ENCODE measurements around the gene GRIK3. TPM values are rescaled to one million over a fixed set of nuclear protein-coding genes. Genes with fewer than 3 reads are reported as not detected.

GRIK3 gene
- total RNA-seq, 1 donor from 2014 or later = 3.9 TPM

DNA sequence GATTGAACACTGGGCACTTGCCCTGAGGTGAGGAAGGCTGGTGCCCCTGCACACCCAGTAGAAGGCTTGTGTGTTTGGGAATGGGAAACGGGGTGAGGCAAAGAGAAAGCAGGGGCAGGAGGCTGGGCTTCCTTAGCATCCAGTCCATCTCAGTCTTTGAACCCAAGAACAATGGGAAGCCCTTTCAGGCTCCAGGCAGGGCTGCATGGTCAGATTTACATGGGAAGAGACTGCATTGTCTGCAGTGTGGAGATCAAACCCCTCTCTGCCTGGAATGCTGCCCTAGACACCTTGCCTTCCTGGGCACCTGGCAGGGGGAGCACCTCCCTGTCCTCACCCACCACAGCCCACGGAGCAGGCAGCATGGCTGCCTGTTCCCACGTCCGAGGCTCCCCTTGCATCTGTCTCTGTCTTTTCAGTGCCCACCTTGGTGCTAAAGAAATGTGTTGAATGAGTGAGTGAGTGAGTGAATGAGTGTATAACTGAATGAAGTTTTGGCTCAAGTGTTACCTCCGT, 268.5 kb downstream of the GRIK3 start:
- no peak for DNase-seq (ENCODE audit: low spot score)

DNA sequence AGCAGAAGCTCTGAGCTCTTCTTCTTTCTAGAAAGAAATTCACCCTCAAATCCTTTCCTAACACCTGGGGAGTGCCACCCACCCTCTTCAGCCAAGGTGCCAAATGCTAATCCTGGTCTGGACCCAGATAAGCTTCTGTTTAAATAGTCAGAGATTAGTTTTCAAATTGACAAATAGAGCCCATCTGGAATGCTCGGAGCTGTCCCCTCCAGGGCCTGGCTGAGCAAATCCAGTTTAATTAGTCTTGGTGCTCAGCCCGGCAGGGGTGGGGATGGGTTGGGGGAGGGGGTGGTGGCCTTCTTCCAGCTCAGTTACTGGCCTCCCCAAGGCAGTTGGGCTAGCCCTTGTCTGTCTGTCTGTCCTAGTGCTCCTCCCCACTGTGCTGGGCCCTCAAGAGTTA, 269.5 kb downstream of the GRIK3 start:
- DNase-seq (ENCODE audit: low spot score) = no peak

DNA sequence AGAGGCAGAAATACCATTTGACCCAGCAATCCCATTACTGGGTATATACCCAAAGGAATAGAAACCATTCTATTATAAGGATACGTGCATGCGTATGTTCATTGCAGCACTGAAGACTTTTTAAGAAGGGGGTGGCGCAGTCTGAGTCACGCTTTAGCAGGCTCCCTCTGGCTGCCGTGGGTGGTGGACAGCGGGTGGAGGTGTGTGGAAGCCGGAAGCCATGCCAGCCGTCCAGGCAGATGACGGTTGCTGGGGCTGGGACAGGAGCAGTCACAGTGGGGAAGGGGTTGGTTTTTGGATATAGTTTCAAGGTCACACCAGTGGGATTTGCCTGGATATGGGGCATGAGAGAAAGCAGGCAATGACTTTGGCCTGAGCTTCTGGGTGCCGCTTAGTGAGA, 270.5 kb downstream of the GRIK3 start:
- DNase-seq (ENCODE audit: low spot score) = no peak

DNA sequence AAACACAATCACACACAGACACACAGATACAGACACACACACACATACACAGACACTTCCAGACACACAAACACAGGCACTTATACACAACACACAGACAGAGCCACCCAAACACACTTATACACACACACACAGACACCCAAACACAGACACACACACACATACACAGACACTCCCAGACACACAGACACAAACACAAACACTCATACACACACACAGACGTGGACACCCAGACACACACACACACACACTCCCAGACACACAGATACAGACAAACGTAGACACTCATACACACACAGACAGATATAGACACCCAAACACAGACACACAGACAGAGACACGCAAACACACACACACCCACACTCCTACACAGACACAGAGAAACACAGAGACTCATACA, 272.1 kb downstream of the GRIK3 start:
- DNase-seq (ENCODE audit: low spot score) = no peak

DNA sequence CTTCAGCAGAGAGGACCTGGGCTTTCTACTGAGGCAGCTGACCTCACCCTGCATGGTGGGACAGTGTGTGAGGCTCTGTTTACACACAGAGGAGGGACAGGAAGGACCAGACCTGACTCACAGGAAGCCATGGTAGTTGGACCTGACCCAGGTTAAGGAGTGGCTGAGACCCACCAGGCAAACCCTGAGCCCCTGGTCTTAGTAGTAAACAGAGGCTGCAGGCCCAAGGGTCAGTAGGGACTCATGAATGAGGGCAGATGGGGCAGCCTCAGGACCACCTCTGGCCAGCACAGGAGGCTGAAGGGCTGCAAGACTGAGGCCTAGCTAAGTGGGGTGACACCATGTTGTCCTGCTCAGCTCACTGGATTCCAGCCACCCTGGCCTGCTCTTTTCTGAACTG, 273.2 kb downstream of the GRIK3 start:
- no peak for DNase-seq (ENCODE audit: low spot score)

DNA sequence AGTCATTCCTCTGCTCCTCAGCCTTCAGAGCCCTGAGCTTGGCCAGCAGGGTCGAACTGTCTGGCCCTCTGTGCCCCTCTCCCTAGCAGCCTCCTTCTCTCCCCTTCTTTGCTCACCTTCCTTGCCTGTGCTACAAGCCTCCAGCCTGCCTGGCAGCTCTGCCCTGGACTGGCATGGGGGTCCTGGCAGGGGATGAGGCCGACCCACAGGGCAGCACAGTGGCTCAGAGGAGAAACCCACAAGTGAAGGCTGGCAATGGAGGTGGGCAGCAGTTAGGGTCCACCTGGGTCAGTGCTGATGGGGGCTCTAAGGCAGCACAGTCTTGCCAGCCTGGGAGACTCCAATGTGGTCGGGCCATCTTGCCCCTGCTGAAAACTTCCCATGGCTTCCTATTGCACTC, 274.2 kb downstream of the GRIK3 start:
- no peak for DNase-seq (ENCODE audit: low spot score)

DNA sequence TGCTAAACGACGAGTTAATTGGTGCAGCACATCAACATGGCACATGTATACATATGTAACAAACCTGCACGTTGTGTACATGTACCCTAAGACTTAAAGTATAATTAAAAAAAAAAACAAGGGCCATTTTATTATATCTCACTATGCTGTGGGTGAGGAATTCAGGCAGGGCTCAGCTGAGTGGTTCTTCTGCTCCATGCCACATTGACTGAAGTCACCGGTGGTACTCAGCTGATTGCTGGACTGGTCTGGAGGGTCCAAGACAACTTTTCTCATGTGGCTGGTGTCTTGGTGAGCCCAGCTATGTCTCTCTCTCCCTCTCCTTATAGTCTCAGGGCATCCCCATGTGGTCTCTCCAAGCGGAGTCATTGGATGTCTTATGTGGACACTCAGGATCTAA, 275.0 kb downstream of the GRIK3 start:
- DNase-seq (ENCODE audit: low spot score) = no peak

DNA sequence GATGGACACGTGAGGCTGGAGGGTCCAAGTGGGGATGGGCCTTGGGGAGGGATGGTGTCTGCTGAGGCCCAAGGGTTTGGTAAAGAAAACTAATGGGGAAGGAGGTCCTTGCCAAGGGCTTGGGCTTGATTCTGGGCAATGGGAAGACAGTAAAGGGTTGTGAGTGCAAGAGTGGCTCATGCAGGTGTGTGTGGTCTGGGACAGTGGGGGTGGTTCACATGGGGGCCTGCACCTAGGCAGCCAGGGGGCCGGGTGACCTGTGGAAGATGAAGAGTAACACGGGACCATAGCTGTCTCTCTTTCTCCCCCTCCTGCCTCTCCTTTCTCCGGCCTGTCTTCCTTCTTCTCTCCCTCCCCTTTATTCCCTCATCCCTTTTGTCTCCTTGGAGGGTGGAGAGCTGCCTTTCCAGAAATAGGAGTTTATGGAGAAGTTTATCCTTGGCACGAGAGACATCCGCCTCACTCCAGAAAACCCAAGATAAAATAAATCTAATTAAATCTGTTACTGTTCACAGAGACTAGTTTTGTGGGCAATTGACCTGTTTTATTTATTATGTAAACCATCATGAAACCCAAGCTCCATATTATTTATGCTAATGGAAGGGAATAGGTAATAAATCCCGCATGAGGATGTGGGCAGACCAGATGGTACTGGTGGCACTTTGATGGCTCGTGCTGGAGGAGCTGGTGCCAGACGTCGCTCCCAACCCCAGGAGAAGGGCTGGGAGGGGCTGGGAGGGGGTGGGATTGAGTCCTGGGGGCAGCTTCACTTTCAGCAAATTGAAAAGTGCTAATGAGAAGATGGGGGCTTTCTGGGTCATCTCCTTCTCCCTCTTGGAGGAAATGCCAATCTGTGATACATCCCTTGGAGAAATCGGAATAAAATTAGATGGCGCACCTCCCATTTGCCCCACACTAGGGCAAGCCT, 278.7 kb downstream of the GRIK3 start:
- DNase-seq (ENCODE audit: low spot score) = no peak

DNA sequence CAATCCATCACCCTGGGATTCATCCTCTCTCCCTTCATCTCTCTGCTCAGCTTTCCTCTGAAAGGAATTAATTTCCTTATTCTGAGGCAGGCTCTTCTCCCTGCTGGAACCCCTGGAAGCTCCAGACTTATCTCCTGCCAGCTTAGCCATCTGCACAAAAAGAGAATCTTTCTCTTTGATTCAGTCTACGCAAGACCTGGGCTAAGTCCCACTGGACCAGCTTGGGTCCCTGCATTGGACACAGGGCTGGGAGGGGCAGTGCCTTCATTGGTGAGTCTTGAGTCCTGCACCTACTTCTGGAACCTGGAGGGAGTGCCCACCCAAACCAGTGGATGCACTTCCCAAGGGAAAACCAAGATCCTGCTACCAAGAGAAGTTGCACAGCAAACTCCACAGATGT, 279.9 kb downstream of the GRIK3 start:
- no peak for DNase-seq (ENCODE audit: low spot score)

DNA sequence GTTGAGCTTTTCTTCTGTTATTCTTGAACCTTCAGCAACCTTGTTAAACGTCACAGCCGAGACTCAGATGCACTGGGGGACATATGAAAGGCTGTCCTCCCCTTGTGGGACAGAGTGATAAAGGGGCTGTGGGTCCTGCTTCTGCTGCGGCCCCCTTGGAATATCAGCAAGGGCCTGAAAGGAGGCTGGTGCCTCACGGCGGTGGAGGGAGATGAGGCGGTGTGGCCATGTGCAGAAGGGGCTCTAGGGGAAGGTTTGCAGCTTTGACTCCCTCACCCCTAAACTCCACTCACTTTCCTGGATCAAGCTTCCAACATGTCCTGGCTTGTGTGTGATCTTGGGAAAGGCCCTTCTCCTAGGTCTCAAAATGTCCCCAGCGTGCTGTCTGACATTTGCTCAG, 280.9 kb downstream of the GRIK3 start:
- DNase-seq (ENCODE audit: low spot score) = no peak

DNA sequence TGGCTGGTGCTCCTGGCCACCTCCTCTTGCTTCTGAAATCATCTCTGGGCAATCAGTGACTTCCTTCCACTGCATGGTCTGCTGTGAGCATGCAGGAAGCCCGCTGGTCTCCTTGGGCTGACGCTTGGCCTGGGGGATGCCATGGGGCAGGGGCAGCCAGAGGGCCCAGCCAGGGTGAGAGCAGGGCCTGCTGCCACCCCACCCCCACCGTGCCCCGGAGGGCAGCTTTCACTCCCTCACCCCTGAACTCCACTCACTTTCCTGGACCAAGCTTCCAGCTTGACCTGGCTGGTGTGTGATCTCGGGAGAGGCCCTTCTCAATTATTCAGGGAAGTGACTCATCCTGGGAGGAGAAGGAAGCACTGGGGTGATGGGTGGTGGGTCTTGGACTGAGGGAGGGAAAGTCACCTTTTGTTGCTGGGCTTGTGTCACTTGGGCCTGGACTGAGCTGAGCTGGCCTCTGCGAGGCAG, 281.4 kb downstream of the GRIK3 start:
- no peak for DNase-seq (ENCODE audit: low spot score)

DNA sequence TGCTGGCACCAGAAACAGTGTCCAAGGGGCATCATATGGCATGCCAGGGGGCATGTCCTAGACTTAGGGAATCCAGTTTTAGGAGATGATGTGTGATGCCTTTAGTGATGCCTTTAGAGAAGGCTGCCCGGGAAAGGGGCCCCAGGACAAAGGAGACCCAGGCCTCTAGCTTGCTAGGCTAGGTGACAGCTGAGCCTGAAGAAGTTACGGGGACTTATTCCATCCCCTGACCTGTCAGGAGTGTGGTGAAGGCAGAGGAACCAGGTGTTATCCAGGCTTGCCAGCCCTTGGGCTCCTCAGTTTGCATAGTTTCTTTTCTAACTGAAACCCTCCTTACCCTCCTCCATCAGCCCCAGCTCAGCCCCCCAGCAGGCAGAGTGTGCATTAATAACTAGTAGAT, 281.9 kb downstream of the GRIK3 start:
- no peak for DNase-seq (ENCODE audit: low spot score)

DNA sequence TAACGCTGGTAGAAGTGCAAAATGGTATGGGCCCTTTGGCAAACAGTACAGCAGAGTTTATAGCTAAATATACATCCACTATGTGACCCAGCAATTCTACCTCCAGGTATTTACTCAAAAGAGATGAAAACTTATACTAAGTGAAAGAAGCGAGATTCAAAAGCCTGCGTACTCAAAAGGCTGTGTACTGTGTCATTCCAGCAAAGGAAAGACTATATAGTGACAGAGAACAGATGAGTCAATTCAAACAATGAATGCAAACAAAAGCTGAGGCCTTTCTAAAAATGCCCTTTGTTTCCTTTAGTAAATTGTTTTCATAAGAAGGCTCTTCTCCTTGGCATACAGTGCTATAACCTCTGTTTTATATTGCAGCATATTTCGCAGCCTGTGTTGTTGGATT, 282.8 kb downstream of the GRIK3 start:
- DNase-seq (ENCODE audit: low spot score) = no peak

DNA sequence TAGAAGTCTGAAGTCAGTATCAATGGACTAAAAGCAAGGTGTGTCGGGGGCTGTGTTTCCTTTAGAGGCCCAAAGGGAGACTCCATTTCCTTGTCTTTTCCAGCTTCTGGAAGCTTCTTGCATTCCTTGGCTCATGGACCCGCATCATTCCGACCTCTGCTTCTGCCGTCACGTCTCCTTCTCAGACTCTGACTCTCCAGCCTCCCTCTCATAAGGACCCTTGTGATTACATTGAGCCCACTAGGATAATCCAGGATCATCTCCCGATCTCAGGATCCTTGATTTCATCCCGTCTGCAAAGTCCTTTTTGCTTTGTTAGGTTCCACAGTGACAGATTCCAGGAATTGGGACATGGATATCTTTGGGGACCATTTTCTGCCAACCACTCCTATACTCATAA, 285.8 kb downstream of the GRIK3 start:
- no peak for DNase-seq (ENCODE audit: low spot score)
